H7 (cell line): ENCODE measurements around the gene NARF. TPM values are rescaled to one million over a fixed set of nuclear protein-coding genes. Genes with fewer than 3 reads are reported as not detected.
"Not testable (repeated sequence)": the region's sequence is repeated elsewhere in the genome, so short reads cannot be mapped to it uniquely, and the experiment has no call there.

Experiments
- DNase-seq: peaks from one replicate; pipeline ENCODE4 v3.0.0; 2012
- H3K27me3 ChIP-seq: 2 replicates; pipeline ENCODE4 v1.6.0; 2011; ENCODE audit warnings: mild to moderate bottlenecking, low read length; ENCODE audit not compliant: control insufficient read depth, insufficient read depth
- H3K36me3 ChIP-seq: replicated peaks from 2 replicates; pipeline ENCODE4 v1.5.1; 2011; ENCODE audit warnings: low read length; ENCODE audit not compliant: control insufficient read depth, insufficient read depth
- H3K4me3 ChIP-seq: 2 replicates; pipeline ENCODE4 v1.5.1; 2011; ENCODE audit warnings: low read depth, mild to moderate bottlenecking, control low read depth, low read length, moderate library complexity; ENCODE audit not compliant: insufficient read depth
- total RNA-seq: library from RNA; depleted of rRNA; stranded (reverse); fragments of >200 nt; shearing (Covaris generic); gene quantifications from 2 replicates; pipeline ENCODE4 v1.2.3, GENCODE V29; 2014; rRNA removed

The NARF gene
- total RNA-seq = 42.2 and 49.9 TPM in 2 replicates

DNA sequence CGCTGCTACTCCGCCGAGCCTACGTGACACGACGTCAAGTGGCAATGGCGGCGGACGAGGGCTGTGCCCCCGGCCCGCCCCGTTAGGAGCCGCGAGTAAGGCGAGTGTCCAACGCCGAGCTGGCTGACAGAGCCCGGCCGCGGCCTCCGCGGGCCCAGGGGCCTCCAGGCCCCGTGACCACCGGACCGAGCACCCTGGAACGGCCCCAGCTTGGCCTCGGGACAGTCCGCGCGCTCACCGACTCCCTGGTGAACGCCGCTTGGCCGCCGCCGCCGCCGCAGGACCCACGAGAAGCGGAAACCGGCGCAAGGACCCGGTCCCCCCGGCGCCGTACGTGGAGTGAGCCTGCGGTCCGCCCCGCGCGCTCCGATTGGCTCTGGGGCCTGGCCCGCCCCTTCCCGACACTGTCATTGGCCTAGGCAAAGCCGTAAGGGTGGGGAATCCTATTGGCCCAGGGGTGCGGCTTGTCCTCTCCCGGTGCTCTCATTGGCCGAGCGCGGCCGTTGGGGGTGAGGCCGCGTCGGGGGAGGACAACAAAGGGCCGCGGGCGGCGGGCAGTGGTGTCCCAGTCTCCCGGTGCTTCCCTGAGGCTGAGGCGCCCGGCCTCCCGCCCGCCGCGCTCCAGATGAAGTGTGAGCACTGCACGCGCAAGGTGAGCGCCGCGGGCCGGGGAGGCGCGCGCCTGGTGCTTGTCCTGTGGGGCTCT lies at the start of gene NARF:
NARF (plus strand) TSS at position 563 of the 706 bp plus-strand sequence; CDS start at position 626, 63 bp downstream.
- Histone ChIP-seq H3K4me3 (peak within 1 kb of the TSS; percentile 98), H3K27me3 (no peaks in the 10 kb centered on the region), H3K36me3 (peaks cover 4% of the 10 kb centered on the region)
- DNase-seq = peak; percentile 100

GRCh38 chr17:82408938-82409318 lies 49.6 kb upstream of the NARF start:
- Histone ChIP-seq H3K27me3 (no peaks in the 10 kb centered on the region), H3K36me3 (no peaks in the 10 kb centered on the region; the same call in 1 of the 2 replicates), H3K4me3 (no peak overlapping the region)
- DNase-seq = no peak

DNA sequence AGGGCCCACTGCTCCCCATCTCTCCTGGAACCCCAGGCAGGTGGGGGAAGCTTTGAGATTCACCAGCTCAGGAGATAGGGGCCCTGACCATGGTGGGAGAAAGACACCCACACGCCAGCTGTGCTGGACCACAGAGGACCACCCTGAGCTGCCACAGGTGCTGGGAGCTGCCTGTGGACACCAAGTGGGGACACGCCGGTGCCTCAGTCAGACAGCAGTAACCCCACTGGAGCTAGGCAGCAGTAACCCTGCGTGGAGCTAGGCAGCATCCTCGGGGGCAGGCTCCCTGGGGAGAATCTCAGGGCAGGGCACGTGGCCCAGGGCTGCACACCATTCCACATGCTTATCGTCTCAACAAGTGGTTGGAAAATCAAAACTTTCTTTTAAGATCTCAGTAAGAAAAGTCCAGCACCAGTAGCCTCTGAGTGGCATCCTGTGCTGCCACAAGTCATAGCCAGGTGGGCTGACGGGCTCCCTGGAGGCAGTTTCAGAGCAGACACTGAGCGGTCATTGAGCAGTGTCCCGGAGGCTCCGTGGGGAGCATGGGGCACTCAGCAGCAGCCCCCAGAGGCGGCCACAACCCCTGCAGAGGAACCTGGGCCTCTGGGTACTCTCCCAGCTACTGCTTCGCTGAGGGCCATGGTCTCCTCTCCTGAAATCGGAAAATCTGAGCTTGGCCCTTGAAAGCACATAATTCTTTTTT lies 48.4 kb upstream of the NARF start:
- no peak for DNase-seq
- no peaks in the 10 kb centered on the region for H3K36me3 ChIP-seq
- H3K4me3 ChIP-seq = no peak overlapping the region
- no peaks in the 10 kb centered on the region for H3K27me3 ChIP-seq

DNA sequence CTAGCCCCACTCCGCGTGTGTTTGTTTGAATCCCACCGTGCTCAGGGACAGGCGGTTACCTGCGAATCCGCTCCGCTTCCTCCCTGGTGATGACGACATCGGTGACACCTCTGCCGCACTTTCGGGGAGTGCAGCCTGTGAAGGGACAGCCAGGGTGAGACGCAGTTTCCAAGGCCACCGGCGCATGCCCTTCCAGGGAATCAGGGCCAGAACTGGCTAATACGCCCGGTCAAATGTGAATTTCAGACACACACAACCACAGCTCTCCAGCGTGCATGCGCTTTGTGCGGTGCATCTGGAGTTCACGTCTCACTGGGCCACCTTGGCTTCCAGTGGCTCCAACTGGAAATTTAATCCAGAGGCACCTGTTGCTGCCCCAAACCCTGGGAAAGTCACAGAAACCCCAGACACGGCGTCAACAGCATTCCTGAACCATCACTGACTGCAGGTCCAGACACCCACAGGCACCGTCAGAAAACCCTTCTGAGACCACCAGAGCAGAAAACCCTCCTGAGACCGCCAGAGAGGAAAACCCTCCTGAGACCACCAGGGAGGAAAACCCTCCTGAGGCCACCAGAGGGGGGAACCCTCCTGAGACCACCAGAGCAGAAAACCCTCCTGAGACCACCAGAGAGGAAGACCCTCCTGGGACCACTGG lies 47.0 kb upstream of the NARF start:
- no peak overlapping the region for H3K4me3 ChIP-seq
- H3K36me3 ChIP-seq = no peaks in the 10 kb centered on the region
- H3K27me3 ChIP-seq = no peaks in the 10 kb centered on the region
- DNase-seq = no peak

GRCh38 chr17:82412081-82412480 lies 46.5 kb upstream of the NARF start:
- not testable (repeated sequence) for H3K36me3 ChIP-seq, H3K27me3 ChIP-seq, H3K4me3 ChIP-seq, DNase-seq

- Histone ChIP-seq H3K4me3 (no peak overlapping the region), H3K36me3 (no peaks in the 10 kb centered on the region), H3K27me3 (no peaks in the 10 kb centered on the region; the same call in 1 of the 2 replicates)
- DNase-seq = no peak
Observed at GRCh38 chr17:82412535-82413520, 45.7 kb upstream of the NARF start.

DNA sequence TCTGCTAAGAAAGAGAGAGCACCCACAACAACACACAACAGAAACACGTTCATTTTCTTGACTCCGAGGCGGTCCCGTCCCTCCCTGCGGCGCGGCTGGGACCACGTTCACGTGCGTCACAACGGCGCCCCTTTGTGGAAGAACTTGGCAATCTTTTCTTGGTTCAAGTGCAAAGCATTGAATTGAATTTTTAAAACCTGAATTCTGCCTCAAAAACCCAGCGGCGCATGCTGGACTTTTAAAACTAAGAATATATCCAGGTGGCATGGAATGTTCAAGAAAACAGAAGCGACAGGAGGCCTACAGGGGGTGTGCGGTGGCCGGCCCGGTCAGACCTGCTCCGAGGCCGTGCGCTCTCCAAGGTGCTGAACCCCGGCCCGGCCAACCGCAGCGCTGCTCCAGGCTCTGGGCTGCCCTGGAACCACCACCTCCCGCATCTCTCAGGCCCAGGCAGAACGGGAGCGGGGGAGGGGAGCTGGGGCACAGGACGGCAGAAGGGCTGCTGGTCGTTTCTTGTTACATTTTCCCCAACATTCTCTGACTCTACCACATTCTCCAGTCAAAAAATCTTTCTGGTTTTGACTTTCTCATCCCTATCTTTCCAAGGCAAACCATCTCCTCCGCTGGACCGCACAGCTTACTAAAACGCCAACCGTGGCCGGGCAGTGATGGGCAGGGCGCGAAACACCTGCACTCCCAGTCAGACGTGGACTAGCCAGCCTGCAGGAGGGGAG lies 43.8 kb upstream of the NARF start:
- no peak overlapping the region for H3K4me3 ChIP-seq
- H3K36me3 ChIP-seq = no peaks in the 10 kb centered on the region
- no peaks in the 10 kb centered on the region; the same call in 1 of the 2 replicates for H3K27me3 ChIP-seq
- DNase-seq = peak; percentile 99

- DNase-seq = no peak
- H3K4me3 ChIP-seq = no peak overlapping the region
- 0 out of 2 replicates have a peak, but pooled peaks cover 1% of the 10 kb centered on the region for H3K36me3 ChIP-seq
- H3K27me3 ChIP-seq = no peaks in the 10 kb centered on the region; the same call in 1 of the 2 replicates
Observed at GRCh38 chr17:82415336-82415735, 43.2 kb upstream of the NARF start.

DNA sequence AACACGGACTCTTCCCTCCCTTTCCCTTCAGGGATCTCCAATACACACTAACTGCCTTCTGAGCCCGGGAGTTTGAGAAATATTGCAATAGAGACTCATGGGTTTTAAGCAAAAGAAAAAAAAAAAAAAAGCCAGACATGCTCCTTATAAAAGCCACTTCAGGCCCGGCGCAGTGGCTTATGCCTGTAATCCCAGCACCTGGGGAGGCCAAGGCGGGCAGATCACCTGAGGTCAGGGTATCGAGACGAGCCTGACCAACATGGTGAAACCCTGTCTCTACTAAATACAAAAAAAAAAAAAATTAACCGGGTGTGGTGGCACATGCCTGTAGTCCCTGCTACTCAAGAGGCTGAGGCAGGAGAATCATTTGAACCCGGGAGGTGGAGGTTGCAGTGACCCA lies 42.8 kb upstream of the NARF start:
- H3K4me3 ChIP-seq = no peak overlapping the region
- H3K27me3 ChIP-seq = no peaks in the 10 kb centered on the region; the same call in 1 of the 2 replicates
- DNase-seq = no peak
- 0 out of 2 replicates have a peak, but pooled peaks cover 2% of the 10 kb centered on the region for H3K36me3 ChIP-seq

- Histone ChIP-seq H3K27me3 (no peaks in the 10 kb centered on the region; the same call in 1 of the 2 replicates), H3K4me3 (no peak overlapping the region), H3K36me3 (0 out of 2 replicates have a peak, but pooled peaks cover 3% of the 10 kb centered on the region)
- no peak for DNase-seq
Observed at GRCh38 chr17:82416264-82416663, 42.3 kb upstream of the NARF start.

- no peak for DNase-seq
- H3K36me3 ChIP-seq = 0 out of 2 replicates have a peak, but pooled peaks cover 3% of the 10 kb centered on the region
- H3K27me3 ChIP-seq = no peaks in the 10 kb centered on the region; the same call in 1 of the 2 replicates
- no peak overlapping the region for H3K4me3 ChIP-seq
Observed at GRCh38 chr17:82416771-82417170, 41.8 kb upstream of the NARF start.

DNA sequence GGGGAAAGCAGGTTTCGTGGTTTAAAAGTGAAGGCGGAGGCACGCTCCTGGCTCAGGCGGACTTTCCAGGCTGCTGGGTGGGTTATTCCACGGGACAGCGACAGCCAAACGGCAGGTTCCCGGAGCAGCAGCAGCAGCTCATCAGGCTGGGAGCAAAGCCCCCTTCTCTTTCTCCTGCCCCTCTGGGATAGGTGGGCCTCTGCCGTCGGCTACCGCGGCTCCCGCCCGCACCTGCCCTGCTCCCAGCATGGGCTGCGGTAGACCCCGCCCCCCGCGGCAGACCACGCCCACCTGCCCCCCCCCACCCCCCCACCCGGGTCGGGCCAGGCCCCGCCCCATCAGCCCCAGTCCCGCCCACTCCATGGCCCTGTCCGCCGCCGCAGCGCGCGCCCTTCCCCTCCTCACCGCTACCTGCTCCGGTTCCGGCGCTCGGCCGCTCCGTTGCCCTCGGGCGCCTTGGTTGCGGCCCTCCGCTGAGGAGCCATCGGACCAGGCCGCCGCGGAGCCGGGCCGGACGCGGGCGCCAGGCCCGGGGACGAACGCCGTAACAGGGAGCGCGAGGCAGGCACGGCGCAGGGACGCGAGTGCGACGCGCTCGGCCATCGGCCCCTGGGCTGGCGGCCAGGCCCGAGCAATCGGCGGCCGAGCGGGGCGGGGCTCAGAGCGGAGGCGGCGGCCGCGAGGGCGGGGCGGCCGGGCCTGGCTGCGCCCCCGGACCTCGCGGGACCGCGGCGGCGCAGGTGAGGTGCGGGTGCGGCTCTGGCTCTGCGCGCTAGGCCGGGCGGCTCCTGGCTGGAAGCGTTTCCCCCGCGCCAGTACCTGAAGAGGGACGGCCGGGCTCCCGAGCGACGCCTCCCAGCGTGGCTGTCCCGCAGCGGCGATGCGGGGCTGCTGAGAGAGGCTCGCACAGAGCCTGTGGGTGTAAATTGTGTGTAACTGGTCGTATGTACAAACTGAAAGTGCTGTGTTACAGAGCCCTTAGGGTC lies 40.2 kb upstream of the NARF start, which contains the start of the genes HEXD and OGFOD3:
HEXD (plus strand) TSS at position 347 of the 986 bp plus-strand sequence. CDS start 1,453 bp downstream, outside the sequence.
OGFOD3 (minus strand) TSS at position 586 of the 986 bp plus-strand sequence; CDS start at position 485, 101 bp downstream.
- Histone ChIP-seq H3K4me3 (peak within 1 kb of the TSS; percentile 73), H3K36me3 (0 out of 2 replicates have a peak, but pooled peaks cover 3% of the 10 kb centered on the region), H3K27me3 (no peaks in the 10 kb centered on the region; the same call in 1 of the 2 replicates)
- DNase-seq = peak; percentile 100
